HepG2 (cell line): ENCODE results near the gene PHRF1. TPM values are rescaled to one million over a fixed set of nuclear protein-coding genes. Genes with fewer than 3 reads are reported as not detected.

Experiments used
- AGO1 ChIP-seq: fragments of 200-400 bp; formaldehyde crosslinking; IDR thresholded peaks from 2 replicates; pipeline ENCODE4 v1.6.1; 2017; ENCODE audit warnings: mild to moderate bottlenecking, low read depth, low read length, moderate library complexity; ENCODE audit not compliant: poor library complexity, severe bottlenecking
- HINFP ChIP-seq: sonication (generic); formaldehyde crosslinking; IDR thresholded peaks from 2 replicates; pipeline ENCODE4 v1.4.0; 2020; ENCODE audit warnings: low read depth, mild to moderate bottlenecking, missing genetic modification reagents
- SOX6 ChIP-seq, 2 experiments: fragments of 450-650 bp in 1 of 2; sonication (generic) in 1 of 2; formaldehyde crosslinking in 1 of 2; IDR thresholded peaks; 2 replicates each; pipeline versions ENCODE4 v1.4.0 to v1.6.1; 2017 to 2020; ENCODE audit warnings: antibody characterized with exemption in 1 of 2, mild to moderate bottlenecking in 1 of 2, missing genetic modification reagents in 1 of 2
- TBX2 ChIP-seq: sonication (generic); formaldehyde crosslinking; IDR thresholded peaks from 2 replicates; pipeline ENCODE4 v1.5.0; 2020; ENCODE audit warnings: missing genetic modification reagents, mild to moderate bottlenecking, borderline replicate concordance
- ZBTB14 ChIP-seq: sonication (generic); formaldehyde crosslinking; IDR thresholded peaks from 2 replicates; pipeline ENCODE4 v1.4.0; 2020; ENCODE audit warnings: missing genetic modification reagents
- ZMAT5 ChIP-seq: sonication (generic); formaldehyde crosslinking; IDR thresholded peaks from 2 replicates; pipeline ENCODE4 v1.5.0; 2020; ENCODE audit warnings: mild to moderate bottlenecking, low read depth, missing genetic modification reagents, borderline replicate concordance
- ZMYM4 ChIP-seq: sonication (generic); formaldehyde crosslinking; IDR thresholded peaks from 2 replicates; pipeline ENCODE4 v1.8.1; 2023; ENCODE audit warnings: mild to moderate bottlenecking, missing genetic modification reagents
- ZNF251 ChIP-seq: sonication (generic); formaldehyde crosslinking; IDR thresholded peaks from 2 replicates; pipeline ENCODE4 v1.9.0; 2021; ENCODE audit warnings: mild to moderate bottlenecking, missing genetic modification reagents
- polyA plus RNA-seq, 8 experiments: library from polyadenylated mRNA; depleted of rRNA in 3 of 8; stranded (reverse) in 7 of 8; unstranded in 1 of 8; fragments of >200 nt; fragmentation: Illumina TruSeq in 4 of 8; extraction: Trizol in 4 of 8; gene quantifications; 2 replicates each; pipeline versions ENCODE4 v1.2.1 to v1.2.3, GENCODE V29; 2011 to 2016; ENCODE audit warnings: low read depth in 4 of 8, missing spikeins in 1 of 8, mixed read lengths in 1 of 8; ENCODE audit not compliant: insufficient read depth in 1 of 8
- total RNA-seq, 5 experiments: library from RNA; depleted of rRNA; stranded (reverse); fragments of >200 nt; fragmentation: Illumina TruSeq; extraction: Trizol; gene quantifications; 2 replicates each; pipeline ENCODE4 v1.2.3, GENCODE V29; 2016; ENCODE audit warnings: low read depth in 1 of 5

PHRF1 gene
- total and polyA plus RNA-seq, 2 of the 13 experiments (the other 11 are each of a cell fraction or from before 2014, with no cell fraction given): 8.2 to 16.7 TPM

DNA sequence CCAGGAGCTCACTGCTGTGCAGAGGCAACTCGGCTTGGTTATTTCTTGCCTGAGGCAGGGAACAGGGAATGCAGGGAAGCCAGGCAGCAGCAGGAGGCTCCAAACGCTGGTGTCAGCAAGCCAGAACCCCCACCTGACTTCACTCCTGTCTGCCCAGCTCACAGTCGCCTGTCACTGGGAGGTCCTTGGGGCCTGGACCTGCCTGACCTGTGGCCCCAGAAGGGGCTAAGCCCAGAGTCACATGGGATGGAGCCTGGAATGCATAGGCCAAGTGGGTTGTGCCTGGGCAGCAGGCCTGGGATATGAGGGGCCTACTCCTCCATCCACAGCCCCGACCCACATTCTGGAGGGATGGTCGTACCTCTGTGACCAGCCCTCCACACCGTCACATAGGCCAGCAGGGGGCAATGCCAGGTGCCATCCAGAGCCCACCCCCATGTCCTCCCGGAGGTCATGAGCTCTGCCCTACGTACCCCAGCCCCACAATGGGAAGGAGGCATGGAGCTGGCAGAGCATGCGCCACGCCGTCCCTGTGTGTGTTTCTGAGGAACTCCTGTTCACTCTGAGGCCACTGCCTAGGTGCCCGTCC lies 10.3 kb upstream of the PHRF1 start (continued):
- no peak for TF ChIP-seq ZBTB14 (CRISPR knock-in tag)
- TF ChIP-seq ZNF251 (CRISPR knock-in tag): no peak
- no peak for TF ChIP-seq SOX6 (IDR thresholded peaks at IDR 0.05)
- TF ChIP-seq SOX6 (CRISPR knock-in tag; IDR thresholded peaks at IDR 0.05): 0 out of 2 replicates have a peak, but pooled peaks have one; percentile 25
- peak; percentile 47 for TF ChIP-seq AGO1
- TF ChIP-seq TBX2: 0 out of 2 replicates have a peak, but pooled peaks have one; percentile 35
- peak; percentile 26; the same call in 1 of the 2 replicates for TF ChIP-seq ZMYM4 (CRISPR knock-in tag)
- no peak for TF ChIP-seq ZMAT5 (CRISPR knock-in tag)
- peak; percentile 38; the same call in 1 of the 2 replicates for TF ChIP-seq HINFP
